Measurements from ENCODE around the gene OSM. TPM values are rescaled to one million over a fixed set of nuclear protein-coding genes. Genes with fewer than 3 reads are reported as not detected.

Gene OSM
- total RNA-seq, 1 experiment from 2014 or later = not detected

DNA sequence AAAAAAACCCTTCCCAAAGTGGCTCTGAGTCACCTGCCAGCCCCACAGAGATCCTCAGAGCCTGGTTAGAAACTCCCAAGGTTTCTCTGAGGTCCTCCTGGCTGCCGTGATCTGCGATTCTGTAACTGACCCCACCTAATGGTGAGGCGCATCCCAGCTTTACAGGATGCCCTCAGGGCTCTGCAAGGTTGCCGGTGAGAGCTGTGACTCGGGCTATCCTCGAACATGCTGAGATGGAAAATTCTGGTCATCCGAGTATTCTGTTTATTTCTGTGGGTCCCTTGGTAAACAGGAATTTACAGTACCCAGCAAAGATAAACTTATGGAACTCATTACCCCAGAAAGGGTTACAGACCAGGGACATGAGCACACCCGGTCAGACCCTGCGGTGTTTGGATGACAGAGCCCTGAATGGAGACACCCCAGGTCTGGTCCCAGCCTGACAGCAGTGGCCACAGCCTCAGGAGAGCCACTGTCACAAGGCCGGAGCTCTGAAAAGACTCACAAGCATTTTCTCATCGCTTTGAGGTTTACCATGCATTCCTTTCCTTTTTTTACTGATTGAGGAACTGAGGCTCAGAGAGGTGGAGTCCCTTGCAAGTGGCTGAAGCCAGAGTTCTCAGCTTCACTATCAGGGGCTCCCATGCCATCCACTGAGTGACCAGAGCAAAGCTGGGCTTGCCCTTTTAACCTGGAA is 42.3 kb downstream of the OSM start:
- POLR2A ChIA-PET = interaction anchor here (0.7 to 6.3 kb wide), 17 partner anchors 9 to 200 kb away, joined by 3 to 43 read pairs (median 4); partner anchors contain the start of gene CASTOR1
- Histone ChIP-seq H3K36me3 (ENCODE audit: control insufficient read depth in 1 of 2, insufficient read depth in 2 of 2, low read length in 2 of 2) (no peaks in the 10 kb centered on the region), H3K9me3 (ENCODE audit: control insufficient read depth in 1 of 2, insufficient read depth in 1 of 2, low read depth in 1 of 2, low read length in 2 of 2) (no peaks in the 10 kb centered on the region; a peak in 1 of 4 replicates), H3K4me2 (ENCODE audit: low read length) (peak overlapping the region; percentile 55), H2AFZ (ENCODE audit: low read depth, low read length, poor library complexity, severe bottlenecking) (no peak overlapping the region), H3K27ac (ENCODE audit: low read depth, low read length) (peak overlapping the region; percentile 92), H3K4me3 (replicated peaks in 1 of 2; ENCODE audit: low read depth in 1 of 2, low read length in 2 of 2) (peak overlapping the region in 1 of 2 experiments; percentile 25; a peak in 1 of 4 replicates), H3K4me1 (ENCODE audit: control insufficient read depth in 1 of 2, insufficient read depth in 2 of 2, low read length in 2 of 2) (peaks cover 49 to 90% of the 10 kb centered on the region in 2 experiments), H3K9ac (ENCODE audit: low read length) (peak overlapping the region; percentile 57), H3K27me3 (ENCODE audit: insufficient read depth, low read length) (no peaks in the 10 kb centered on the region), H3K9me2 (ENCODE audit: insufficient read depth) (no peaks in the 10 kb centered on the region), H3K79me2 (ENCODE audit: insufficient read depth, low read length) (no peaks in the 10 kb centered on the region), H4K20me1 (ENCODE audit: insufficient read depth) (no peaks in the 10 kb centered on the region)
- TSS peak; percentile 86 for BruUV-seq (replicated peaks)
- DNase-seq (ENCODE audit: low read depth, low spot score) (peak; percentile 89), ATAC-seq (peak; percentile 71)
- TF ChIP-seq POLR2AphosphoS5 (IDR thresholded peaks at IDR 0.05; ENCODE audit: low read depth, low read length) (peak; percentile 54), RAD21 (IDR thresholded peaks at IDR 0.05; ENCODE audit: low read depth) (no peak; the same call in 1 of the 2 replicates), EGR1 (IDR thresholded peaks at IDR 0.05; ENCODE audit: low read depth) (no peak), SP1 (IDR thresholded peaks at IDR 0.05; ENCODE audit: low read depth) (peak; percentile 82), FOSL1 (IDR thresholded peaks at IDR 0.05; ENCODE audit: low read depth) (peak; percentile 83; the same call in 1 of the 2 replicates), CEBPB (IDR thresholded peaks at IDR 0.05; ENCODE audit: low read depth) (no peak), JUND (IDR thresholded peaks at IDR 0.05) (peak; percentile 72; the same call in 1 of the 2 replicates), EZH2phosphoT487 (IDR thresholded peaks at IDR 0.05; ENCODE audit: borderline replicate concordance) (no peak), SRF (IDR thresholded peaks at IDR 0.05; ENCODE audit: low read depth) (no peak), POLR2A (IDR thresholded peaks at IDR 0.05; ENCODE audit: borderline replicate concordance, extremely low read depth, insufficient read depth, insufficient read length) (no peak), SIN3A (IDR thresholded peaks at IDR 0.05; ENCODE audit: low read depth) (no peak; the same call in 1 of the 2 replicates), ZNF274 (IDR thresholded peaks at IDR 0.05; ENCODE audit: low read depth, low read length) (no peak), YY1 (IDR thresholded peaks at IDR 0.05; ENCODE audit: extremely low read depth, insufficient replicate concordance, low read depth, low read length) (no peak), CBX3 (IDR thresholded peaks at IDR 0.05; ENCODE audit: low read depth) (peak; percentile 70)
- TF ChIP-seq, protein P1, sequence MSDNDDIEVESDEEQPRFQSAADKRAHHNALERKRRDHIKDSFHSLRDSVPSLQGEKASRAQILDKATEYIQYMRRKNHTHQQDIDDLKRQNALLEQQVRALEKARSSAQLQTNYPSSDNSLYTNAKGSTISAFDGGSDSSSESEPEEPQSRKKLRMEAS (IDR thresholded peaks at IDR 0.05) = 0 out of 2 replicates have a peak, but pooled peaks have one; percentile 19
- TF ChIP-seq, protein P2, sequence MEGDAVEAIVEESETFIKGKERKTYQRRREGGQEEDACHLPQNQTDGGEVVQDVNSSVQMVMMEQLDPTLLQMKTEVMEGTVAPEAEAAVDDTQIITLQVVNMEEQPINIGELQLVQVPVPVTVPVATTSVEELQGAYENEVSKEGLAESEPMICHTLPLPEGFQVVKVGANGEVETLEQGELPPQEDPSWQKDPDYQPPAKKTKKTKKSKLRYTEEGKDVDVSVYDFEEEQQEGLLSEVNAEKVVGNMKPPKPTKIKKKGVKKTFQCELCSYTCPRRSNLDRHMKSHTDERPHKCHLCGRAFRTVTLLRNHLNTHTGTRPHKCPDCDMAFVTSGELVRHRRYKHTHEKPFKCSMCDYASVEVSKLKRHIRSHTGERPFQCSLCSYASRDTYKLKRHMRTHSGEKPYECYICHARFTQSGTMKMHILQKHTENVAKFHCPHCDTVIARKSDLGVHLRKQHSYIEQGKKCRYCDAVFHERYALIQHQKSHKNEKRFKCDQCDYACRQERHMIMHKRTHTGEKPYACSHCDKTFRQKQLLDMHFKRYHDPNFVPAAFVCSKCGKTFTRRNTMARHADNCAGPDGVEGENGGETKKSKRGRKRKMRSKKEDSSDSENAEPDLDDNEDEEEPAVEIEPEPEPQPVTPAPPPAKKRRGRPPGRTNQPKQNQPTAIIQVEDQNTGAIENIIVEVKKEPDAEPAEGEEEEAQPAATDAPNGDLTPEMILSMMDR (IDR thresholded peaks at IDR 0.05 in 2 of 3, conservative IDR thresholded peaks at IDR 0.05 in 1 of 3; ENCODE audit: borderline replicate concordance in 1 of 3, insufficient read depth in 1 of 3, low read depth in 2 of 3, low read length in 2 of 3) = peak in 2 of 3 experiments; percentile 15 to 20; a peak in 2 of 6 replicates
- TF ChIP-seq, protein P3, sequence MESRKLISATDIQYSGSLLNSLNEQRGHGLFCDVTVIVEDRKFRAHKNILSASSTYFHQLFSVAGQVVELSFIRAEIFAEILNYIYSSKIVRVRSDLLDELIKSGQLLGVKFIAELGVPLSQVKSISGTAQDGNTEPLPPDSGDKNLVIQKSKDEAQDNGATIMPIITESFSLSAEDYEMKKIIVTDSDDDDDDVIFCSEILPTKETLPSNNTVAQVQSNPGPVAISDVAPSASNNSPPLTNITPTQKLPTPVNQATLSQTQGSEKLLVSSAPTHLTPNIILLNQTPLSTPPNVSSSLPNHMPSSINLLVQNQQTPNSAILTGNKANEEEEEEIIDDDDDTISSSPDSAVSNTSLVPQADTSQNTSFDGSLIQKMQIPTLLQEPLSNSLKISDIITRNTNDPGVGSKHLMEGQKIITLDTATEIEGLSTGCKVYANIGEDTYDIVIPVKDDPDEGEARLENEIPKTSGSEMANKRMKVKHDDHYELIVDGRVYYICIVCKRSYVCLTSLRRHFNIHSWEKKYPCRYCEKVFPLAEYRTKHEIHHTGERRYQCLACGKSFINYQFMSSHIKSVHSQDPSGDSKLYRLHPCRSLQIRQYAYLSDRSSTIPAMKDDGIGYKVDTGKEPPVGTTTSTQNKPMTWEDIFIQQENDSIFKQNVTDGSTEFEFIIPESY (IDR thresholded peaks at IDR 0.05; ENCODE audit: extremely low read depth, insufficient replicate concordance, low read length) = no peak
- TF ChIP-seq, protein P4, sequence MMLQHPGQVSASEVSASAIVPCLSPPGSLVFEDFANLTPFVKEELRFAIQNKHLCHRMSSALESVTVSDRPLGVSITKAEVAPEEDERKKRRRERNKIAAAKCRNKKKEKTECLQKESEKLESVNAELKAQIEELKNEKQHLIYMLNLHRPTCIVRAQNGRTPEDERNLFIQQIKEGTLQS (IDR thresholded peaks at IDR 0.05) = no peak
- CTCF ChIA-PET = interaction anchor here (1.0 kb wide), 1 partner anchor 26 kb away, joined by 3 read pairs; no protein-coding TSS in a partner anchor
- intact Hi-C loops (cut with micrococcal nuclease) = no loop called here
- RAD21 ChIA-PET (ENCODE audit: low non-redundant PET in 1 of 2, low total read pairs in 2 of 2, uncharacterized antibody in 2 of 2, unreplicated experiment in 2 of 2) = interaction anchor here (1.0 to 1.1 kb wide), 2 partner anchors 11 to 12 kb away, joined by 3 read pairs; no protein-coding TSS in a partner anchor

Measured in HCT116 (cell line).